ENCODE results near the gene USP20.

- TF ChIP-seq CTCF (IDR thresholded peaks at IDR 0.05; ENCODE audit: low read length) (no peak), EZH2 (IDR thresholded peaks at IDR 0.05; ENCODE audit: borderline replicate concordance, low read length) (no peak)
Measured at GRCh38 chr9:129879103-129879699, 43.9 kb downstream of the USP20 start.

All from OCI-LY1 (cell line).